Activated effector memory CD4-positive, alpha-beta T cell treated with anti-CD3 and anti-CD28 coated beads, Interleukin-2, amount 50 U/mL, for 16 hours (primary cell): ENCODE measurements around the gene VPS26A.
"Not testable (repeated sequence)": the region's sequence is repeated elsewhere in the genome, so short reads cannot be mapped to it uniquely, and the experiment has no call there.

Experiments used
- DNase-seq: peaks from one replicate; pipeline ENCODE4 v3.0.0-alpha.2; 2020

The VPS26A gene

GRCh38 chr10:69103784-69104183 is 20.2 kb upstream of the VPS26A start:
- DNase-seq: no peak

- no peak for DNase-seq
Observed at GRCh38 chr10:69104994-69105790, 18.8 kb upstream of the VPS26A start.

GRCh38 chr10:69107176-69107490 is 16.8 kb upstream of the VPS26A start:
- DNase-seq: no peak

- DNase-seq: no peak
Observed at GRCh38 chr10:69107699-69108098, 16.3 kb upstream of the VPS26A start.

- no peak for DNase-seq
Observed at GRCh38 chr10:69119896-69120295, 4.1 kb upstream of the VPS26A start.

GRCh38 chr10:69123306-69123746 is 652 bp upstream of the VPS26A start:
- DNase-seq: no peak

- peak; percentile 83 for DNase-seq
Observed at GRCh38 chr10:69124563-69125268, 738 bp downstream of the VPS26A start.

GRCh38 chr10:69125554-69125953 is 1.6 kb downstream of the VPS26A start:
- no peak for DNase-seq

GRCh38 chr10:69130251-69130650 is 6.3 kb downstream of the VPS26A start:
- DNase-seq: no peak

- DNase-seq: no peak
Observed at GRCh38 chr10:69139961-69140360, 16.0 kb downstream of the VPS26A start.

- no peak for DNase-seq
Observed at GRCh38 chr10:69141304-69141703, 17.3 kb downstream of the VPS26A start.

- DNase-seq: not testable (repeated sequence)
Observed at GRCh38 chr10:69142074-69142473, 18.1 kb downstream of the VPS26A start.

- DNase-seq: no peak
Observed at GRCh38 chr10:69142983-69143382, 19.0 kb downstream of the VPS26A start.

- no peak for DNase-seq
Observed at GRCh38 chr10:69145329-69145728, 21.4 kb downstream of the VPS26A start.

GRCh38 chr10:69145864-69146263 is 21.9 kb downstream of the VPS26A start:
- no peak for DNase-seq

GRCh38 chr10:69146759-69147158 is 22.8 kb downstream of the VPS26A start:
- no peak for DNase-seq

GRCh38 chr10:69151984-69152383 is 28.0 kb downstream of the VPS26A start:
- no peak for DNase-seq

GRCh38 chr10:69153227-69153626 is 29.2 kb downstream of the VPS26A start:
- DNase-seq: no peak

- DNase-seq: no peak
Observed at GRCh38 chr10:69160809-69161241, 36.8 kb downstream of the VPS26A start.

GRCh38 chr10:69168493-69168892 is 44.5 kb downstream of the VPS26A start:
- no peak for DNase-seq

- DNase-seq: no peak
Observed at GRCh38 chr10:69172241-69172982, 48.4 kb downstream of the VPS26A start.

GRCh38 chr10:69175326-69175725 is 51.3 kb downstream of the VPS26A start:
- not testable (repeated sequence) for DNase-seq

- DNase-seq: no peak
Observed at GRCh38 chr10:69176823-69177222, 52.8 kb downstream of the VPS26A start.
